NCI-H526 treated with DMSO at 0.1 percent for 48 hours (cell line): ENCODE measurements around the gene DEXI.

ENCODE experiments used
- DNase-seq: peaks from one replicate; lab custom pipeline; 2025; lab: John Stamatoyannopoulos, UW

DEXI gene

GRCh38 chr16:10942352-10943063 lies at the start of gene DEXI:
Gene DEXI, minus strand, starts transcription at chr16:10942468. Its CDS starts 463 bp downstream, at chr16:10942005.
- DNase-seq, result peak; percentile 91

GRCh38 chr16:10990378-10990777 lies 48.1 kb upstream of the DEXI start:
- DNase-seq, result no peak

GRCh38 chr16:10989559-10989958 lies 47.3 kb upstream of the DEXI start:
- DNase-seq, result no peak

- no peak for DNase-seq
These were observed 46.6 kb upstream of the DEXI start for GRCh38 chr16:10988879-10989278.

- no peak for DNase-seq
These were observed 46.0 kb upstream of the DEXI start for GRCh38 chr16:10988164-10988803.

- no peak for DNase-seq
These were observed 45.3 kb upstream of the DEXI start for GRCh38 chr16:10987361-10988163.

GRCh38 chr16:10984509-10984908 lies 42.2 kb upstream of the DEXI start:
- no peak for DNase-seq

GRCh38 chr16:10983159-10983558 lies 40.9 kb upstream of the DEXI start:
- no peak for DNase-seq

GRCh38 chr16:10982465-10983150 lies 40.3 kb upstream of the DEXI start:
- DNase-seq, result peak; percentile 69

GRCh38 chr16:10981697-10982216 lies 39.5 kb upstream of the DEXI start:
- peak; percentile 98 for DNase-seq

- DNase-seq, result no peak
These were observed 38.5 kb upstream of the DEXI start for GRCh38 chr16:10980813-10981212.

- DNase-seq, result no peak
These were observed 37.7 kb upstream of the DEXI start for GRCh38 chr16:10979717-10980601.

- no peak for DNase-seq
These were observed 36.7 kb upstream of the DEXI start for GRCh38 chr16:10978871-10979446.

- DNase-seq, result no peak
These were observed 35.9 kb upstream of the DEXI start for GRCh38 chr16:10978124-10978523.

- DNase-seq, result no peak
These were observed 34.4 kb upstream of the DEXI start for GRCh38 chr16:10976634-10977033.

- DNase-seq, result no peak
These were observed 30.7 kb upstream of the DEXI start for GRCh38 chr16:10972819-10973464.

- no peak for DNase-seq
These were observed 30.0 kb upstream of the DEXI start for GRCh38 chr16:10972108-10972818.

- DNase-seq, result peak; percentile 75
These were observed 29.3 kb upstream of the DEXI start for GRCh38 chr16:10971560-10971961.

- DNase-seq, result no peak
These were observed 27.8 kb upstream of the DEXI start for GRCh38 chr16:10970065-10970464.
